Measurements from ENCODE around the gene TLR5. TPM values are rescaled to one million over a fixed set of nuclear protein-coding genes. Genes with fewer than 3 reads are reported as not detected.

Gene TLR5, protein sequence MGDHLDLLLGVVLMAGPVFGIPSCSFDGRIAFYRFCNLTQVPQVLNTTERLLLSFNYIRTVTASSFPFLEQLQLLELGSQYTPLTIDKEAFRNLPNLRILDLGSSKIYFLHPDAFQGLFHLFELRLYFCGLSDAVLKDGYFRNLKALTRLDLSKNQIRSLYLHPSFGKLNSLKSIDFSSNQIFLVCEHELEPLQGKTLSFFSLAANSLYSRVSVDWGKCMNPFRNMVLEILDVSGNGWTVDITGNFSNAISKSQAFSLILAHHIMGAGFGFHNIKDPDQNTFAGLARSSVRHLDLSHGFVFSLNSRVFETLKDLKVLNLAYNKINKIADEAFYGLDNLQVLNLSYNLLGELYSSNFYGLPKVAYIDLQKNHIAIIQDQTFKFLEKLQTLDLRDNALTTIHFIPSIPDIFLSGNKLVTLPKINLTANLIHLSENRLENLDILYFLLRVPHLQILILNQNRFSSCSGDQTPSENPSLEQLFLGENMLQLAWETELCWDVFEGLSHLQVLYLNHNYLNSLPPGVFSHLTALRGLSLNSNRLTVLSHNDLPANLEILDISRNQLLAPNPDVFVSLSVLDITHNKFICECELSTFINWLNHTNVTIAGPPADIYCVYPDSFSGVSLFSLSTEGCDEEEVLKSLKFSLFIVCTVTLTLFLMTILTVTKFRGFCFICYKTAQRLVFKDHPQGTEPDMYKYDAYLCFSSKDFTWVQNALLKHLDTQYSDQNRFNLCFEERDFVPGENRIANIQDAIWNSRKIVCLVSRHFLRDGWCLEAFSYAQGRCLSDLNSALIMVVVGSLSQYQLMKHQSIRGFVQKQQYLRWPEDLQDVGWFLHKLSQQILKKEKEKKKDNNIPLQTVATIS
- under 0.01 and 0.14 TPM in 2 replicates for total RNA-seq

GRCh38 chr1:223142795-223143536 is at the start of gene TLR5:
TLR5 (minus strand) TSS chr1:223143248; CDS start chr1:223113031, 30,217 bp downstream.

Other genes with a start within 250 kb of the TLR5 start
- gene SUSD4, start 220.9 kb upstream of the TLR5 start, total RNA-seq: 0.14 TPM in 1 of 2 replicates, not detected in the other